ENCODE results near the gene THSD4.

THSD4 gene

GRCh38 chr15:71349736-71350526 lies 234.7 kb downstream of the THSD4 start:
- TF ChIP-seq CTCF (IDR thresholded peaks at IDR 0.05; ENCODE audit: insufficient read depth, low read length): no peak
- TF ChIP-seq SPI1 (IDR thresholded peaks at IDR 0.05; ENCODE audit: borderline replicate concordance, low read depth): no peak
- no peak for TF ChIP-seq REST (IDR thresholded peaks at IDR 0.05; ENCODE audit: insufficient replicate concordance, low read depth)
- TF ChIP-seq POLR2AphosphoS5 (IDR thresholded peaks at IDR 0.05; ENCODE audit: low read depth): no peak
- TF ChIP-seq GABPA (IDR thresholded peaks at IDR 0.05; ENCODE audit: low read depth): no peak
- Histone ChIP-seq H3K4me3 (replicated peaks; ENCODE audit: insufficient read depth, low read length) (no peak overlapping the region), H3K27me3 (ENCODE audit: insufficient read depth, poor library complexity, severe bottlenecking) (no peaks in the 10 kb centered on the region), H3K27ac (replicated peaks) (no peak overlapping the region)
- DNase-seq (ENCODE audit: low read depth in 1 of 2, low spot score in 1 of 2): no peak

DNA sequence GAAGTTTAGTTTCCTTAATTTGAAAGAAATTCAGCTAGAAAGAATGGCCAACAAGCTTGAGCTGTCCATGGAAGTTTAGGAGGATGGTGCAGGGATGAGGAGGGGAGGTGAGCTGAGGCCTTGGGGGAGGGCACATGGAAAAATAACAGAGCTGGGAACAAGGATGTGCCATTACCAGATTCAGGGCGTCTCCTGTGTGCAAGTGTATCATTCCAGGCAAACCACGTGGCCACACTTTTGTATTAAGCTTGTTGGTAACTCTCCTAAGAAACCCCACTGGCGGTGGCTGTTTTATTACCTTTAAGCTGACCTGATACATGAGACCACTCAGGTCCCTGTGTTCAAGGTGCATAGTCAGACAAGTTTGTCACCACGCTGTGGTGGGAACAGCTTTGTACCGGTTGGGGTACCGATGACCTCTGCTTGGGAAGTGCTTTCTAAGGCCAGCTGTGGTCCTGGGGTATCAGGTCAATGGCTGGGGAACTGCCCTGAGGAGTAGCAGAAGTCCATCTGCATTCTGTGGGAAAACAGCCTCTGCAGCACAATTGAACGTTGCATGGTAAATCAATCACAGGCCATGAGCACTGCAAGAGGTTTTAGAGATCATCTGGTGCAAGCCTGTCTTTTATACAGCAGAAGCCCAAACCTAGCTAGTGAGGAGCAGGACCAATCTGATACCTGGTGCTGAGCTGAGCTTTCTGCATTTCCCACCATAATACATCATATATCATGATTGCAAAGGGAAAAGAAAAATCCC lies 235.5 kb downstream of the THSD4 start:
- H3K27ac ChIP-seq (replicated peaks): no peak overlapping the region
- H3K27me3 ChIP-seq (ENCODE audit: insufficient read depth, poor library complexity, severe bottlenecking): no peaks in the 10 kb centered on the region
- TF ChIP-seq GABPA (IDR thresholded peaks at IDR 0.05; ENCODE audit: low read depth) (no peak), CTCF (IDR thresholded peaks at IDR 0.05; ENCODE audit: insufficient read depth, low read length) (no peak), POLR2AphosphoS5 (IDR thresholded peaks at IDR 0.05; ENCODE audit: low read depth) (no peak), SPI1 (IDR thresholded peaks at IDR 0.05; ENCODE audit: borderline replicate concordance, low read depth) (no peak), REST (IDR thresholded peaks at IDR 0.05; ENCODE audit: insufficient replicate concordance, low read depth) (no peak)
- no peak overlapping the region for H3K4me3 ChIP-seq (replicated peaks; ENCODE audit: insufficient read depth, low read length)
- no peak for DNase-seq (ENCODE audit: low read depth in 1 of 2, low spot score in 1 of 2)

- H3K4me3 ChIP-seq (replicated peaks; ENCODE audit: insufficient read depth, low read length): no peak overlapping the region
- no peak overlapping the region for H3K27ac ChIP-seq (replicated peaks)
- DNase-seq (ENCODE audit: low read depth in 1 of 2, low spot score in 1 of 2): no peak
- H3K27me3 ChIP-seq (ENCODE audit: insufficient read depth, poor library complexity, severe bottlenecking): no peaks in the 10 kb centered on the region
- no peak for TF ChIP-seq SPI1 (IDR thresholded peaks at IDR 0.05; ENCODE audit: borderline replicate concordance, low read depth)
- TF ChIP-seq REST (IDR thresholded peaks at IDR 0.05; ENCODE audit: insufficient replicate concordance, low read depth): no peak
- no peak for TF ChIP-seq GABPA (IDR thresholded peaks at IDR 0.05; ENCODE audit: low read depth)
- TF ChIP-seq POLR2AphosphoS5 (IDR thresholded peaks at IDR 0.05; ENCODE audit: low read depth): no peak
- TF ChIP-seq CTCF (IDR thresholded peaks at IDR 0.05; ENCODE audit: insufficient read depth, low read length): no peak
Measured at GRCh38 chr15:71352125-71352524, 236.9 kb downstream of the THSD4 start.

Data from HL-60 (cell line).